Liver (tissue), 9 donors: ENCODE measurements around the gene FARP1. TPM values are rescaled to one million over a fixed set of nuclear protein-coding genes. Genes with fewer than 3 reads are reported as not detected.
A peak's percentile ranks its signal among the peaks of the same experiment; 100 is the strongest.

ENCODE experiments used
- DNase-seq: peaks from one replicate; pipeline ENCODE4 v3.0.0-alpha.2; 2017; ENCODE audit warnings: low spot score
- H3K27ac ChIP-seq, 2 donors: one replicate each; pipeline ENCODE4 v1.7.0; 2013; ENCODE audit warnings: inconsistent platforms in 2 of 2, low read length in 2 of 2, control low read depth in 1 of 2, low read depth in 1 of 2, mild to moderate bottlenecking in 1 of 2
- H3K27me3 ChIP-seq, 4 donors: one replicate each; pipeline versions ENCODE4 v1.6.1 to v1.7.0; 2013; ENCODE audit warnings: low read length in 3 of 4, inconsistent platforms in 1 of 4, mild to moderate bottlenecking in 1 of 4, moderate library complexity in 1 of 4; ENCODE audit not compliant: control insufficient read depth in 4 of 4, insufficient read depth in 4 of 4
- H3K36me3 ChIP-seq, 4 donors: one replicate each; pipeline versions ENCODE4 v1.6.1 to v1.7.0; 2013; ENCODE audit warnings: low read length in 3 of 4, mild to moderate bottlenecking in 3 of 4, low read depth in 1 of 4, moderate library complexity in 1 of 4; ENCODE audit not compliant: control insufficient read depth in 4 of 4, insufficient read depth in 3 of 4
- H3K4me1 ChIP-seq, 4 donors: one replicate each; pipeline versions ENCODE4 v1.6.1 to v1.7.0; 2013; ENCODE audit warnings: low read length in 3 of 4, mild to moderate bottlenecking in 3 of 4, moderate library complexity in 1 of 4; ENCODE audit not compliant: control insufficient read depth in 4 of 4, insufficient read depth in 4 of 4
- H3K4me3 ChIP-seq, 3 donors: one replicate each; pipeline versions ENCODE4 v1.6.1 to v1.7.0; 2013; ENCODE audit warnings: low read length in 3 of 3, control low read depth in 1 of 3, low read depth in 1 of 3, mild to moderate bottlenecking in 1 of 3
- H3K9ac ChIP-seq, 2 donors: one replicate each; pipeline ENCODE4 v1.7.0; 2013; ENCODE audit warnings: low read length in 2 of 2, mild to moderate bottlenecking in 2 of 2, moderate library complexity in 2 of 2, control low read depth in 1 of 2, low read depth in 1 of 2
- H3K9me3 ChIP-seq, 4 donors: one replicate each; pipeline versions ENCODE4 v1.6.1 to v1.7.0; 2013; ENCODE audit warnings: low read length in 3 of 4; ENCODE audit not compliant: control insufficient read depth in 4 of 4
- EGR1 ChIP-seq, 2 donors: IDR thresholded peaks; 2 replicates each; pipeline ENCODE4 v1.6.1; 2016 to 2018; ENCODE audit warnings: antibody characterized with exemption in 2 of 2, low read depth in 2 of 2
- FOXA2 ChIP-seq: IDR thresholded peaks from 2 replicates; pipeline ENCODE4 v1.6.1; 2016; ENCODE audit warnings: antibody characterized with exemption
- GABPA ChIP-seq, 2 donors: IDR thresholded peaks in 1 of 2; conservative IDR thresholded peaks in 1 of 2; 2 replicates each; pipeline ENCODE4 v1.6.1; 2016; ENCODE audit warnings: antibody characterized with exemption in 2 of 2, mild to moderate bottlenecking in 1 of 2, moderate library complexity in 1 of 2
- HNF4A ChIP-seq, 2 donors: conservative IDR thresholded peaks; 2 replicates each; pipeline ENCODE4 v1.6.1; 2016; ENCODE audit warnings: antibody characterized with exemption in 2 of 2, mild to moderate bottlenecking in 2 of 2
- HNF4G ChIP-seq: IDR thresholded peaks from 2 replicates; pipeline ENCODE4 v1.6.1; 2016; ENCODE audit warnings: antibody characterized with exemption
- JUND ChIP-seq, 2 donors: IDR thresholded peaks; 2 replicates each; pipeline ENCODE4 v1.6.1; 2016; ENCODE audit warnings: antibody characterized with exemption in 2 of 2
- MAX ChIP-seq: IDR thresholded peaks from 2 replicates; pipeline ENCODE4 v1.6.1; 2016; ENCODE audit warnings: antibody characterized with exemption
- NR2F2 ChIP-seq: IDR thresholded peaks from 2 replicates; pipeline ENCODE4 v1.6.1; 2016; ENCODE audit warnings: antibody characterized with exemption
- RAD21 ChIP-seq, 2 donors: IDR thresholded peaks; 2 replicates each; pipeline ENCODE4 v1.6.1; 2016; ENCODE audit warnings: antibody characterized with exemption in 2 of 2, mild to moderate bottlenecking in 2 of 2
- RXRA ChIP-seq, 2 donors: IDR thresholded peaks; 2 replicates each; pipeline ENCODE4 v1.6.1; 2017 to 2018; ENCODE audit warnings: antibody characterized with exemption in 2 of 2, mild to moderate bottlenecking in 1 of 2
- SP1 ChIP-seq: IDR thresholded peaks from 2 replicates; pipeline ENCODE4 v1.6.1; 2018; ENCODE audit warnings: antibody characterized with exemption, mild to moderate bottlenecking
- TAF1 ChIP-seq: conservative IDR thresholded peaks from 2 replicates; pipeline ENCODE4 v1.6.1; 2016; ENCODE audit warnings: antibody characterized with exemption, mild to moderate bottlenecking
- WGBS: extraction: QIAGEN DNeasy Blood & Tissue Kit; methylation state at CpG from one replicate; pipeline ENCODE4 v1.1.7; 2013; 5-methylcytosine and 5-hydroxymethylcytosine counted together
- polyA plus RNA-seq, 2 donors: library from polyadenylated mRNA; stranded (reverse) in 1 of 2; unstranded in 1 of 2; fragments of 200-250 nt in 1 of 2; fragments of >200 nt in 1 of 2; fragmentation: Nextera tagmentation in 1 of 2; extraction: Ambion mirVana in 1 of 2; gene quantifications; one replicate each; pipeline versions ENCODE4 v1.2.1 to v1.2.3, GENCODE V29; 2013 to 2015
- total RNA-seq, 2 donors: library from RNA; depleted of rRNA; stranded (reverse); fragments of >200 nt; gene quantifications; one replicate each; pipeline ENCODE4 v1.2.3, GENCODE V29; 2014
- TF ChIP-seq, protein P1 (sequence below): IDR thresholded peaks from 2 replicates; pipeline ENCODE4 v1.6.1; 2016; ENCODE audit warnings: antibody characterized with exemption, mild to moderate bottlenecking
- TF ChIP-seq, protein P2 (sequence below): fragments of 150-350 bp; IDR thresholded peaks from 2 replicates; pipeline ENCODE4 v1.5.1; 2017; ENCODE audit warnings: improper control_type of control experiment, low read depth, low read length; ENCODE audit not compliant: missing input control
- TF ChIP-seq, protein P3 (sequence below): IDR thresholded peaks from 2 replicates; pipeline ENCODE4 v1.6.1; 2016; ENCODE audit warnings: antibody characterized with exemption
- donor health status: healthy.
- donor health status: healthy.
- donor health status: healthy.
- donor health status: healthy.
- donor health status: healthy.

FARP1 gene
- total and polyA plus RNA-seq, 4 donors: 28.4 to 62.6 (median 39.8) TPM

GRCh38 chr13:98335721-98336120, 192.8 kb downstream of the FARP1 start:
- peaks cover 0 to 4% (median 0%) of the 10 kb centered on the region in 4 donors for H3K36me3 ChIP-seq
- no peak overlapping the region for H3K27ac ChIP-seq
- H3K9ac ChIP-seq: no peak overlapping the region
- no peak overlapping the region for H3K4me3 ChIP-seq
- H3K4me1 ChIP-seq: peaks cover 0 to 3% (median 2%) of the 10 kb centered on the region in 4 donors
- no peaks in the 10 kb centered on the region for H3K27me3 ChIP-seq
- WGBS: 91% methylated on average over 4 of the region's 4 CpGs
- DNase-seq: no peak
- no peaks in the 10 kb centered on the region for H3K9me3 ChIP-seq
- TF ChIP-seq, protein P1, sequence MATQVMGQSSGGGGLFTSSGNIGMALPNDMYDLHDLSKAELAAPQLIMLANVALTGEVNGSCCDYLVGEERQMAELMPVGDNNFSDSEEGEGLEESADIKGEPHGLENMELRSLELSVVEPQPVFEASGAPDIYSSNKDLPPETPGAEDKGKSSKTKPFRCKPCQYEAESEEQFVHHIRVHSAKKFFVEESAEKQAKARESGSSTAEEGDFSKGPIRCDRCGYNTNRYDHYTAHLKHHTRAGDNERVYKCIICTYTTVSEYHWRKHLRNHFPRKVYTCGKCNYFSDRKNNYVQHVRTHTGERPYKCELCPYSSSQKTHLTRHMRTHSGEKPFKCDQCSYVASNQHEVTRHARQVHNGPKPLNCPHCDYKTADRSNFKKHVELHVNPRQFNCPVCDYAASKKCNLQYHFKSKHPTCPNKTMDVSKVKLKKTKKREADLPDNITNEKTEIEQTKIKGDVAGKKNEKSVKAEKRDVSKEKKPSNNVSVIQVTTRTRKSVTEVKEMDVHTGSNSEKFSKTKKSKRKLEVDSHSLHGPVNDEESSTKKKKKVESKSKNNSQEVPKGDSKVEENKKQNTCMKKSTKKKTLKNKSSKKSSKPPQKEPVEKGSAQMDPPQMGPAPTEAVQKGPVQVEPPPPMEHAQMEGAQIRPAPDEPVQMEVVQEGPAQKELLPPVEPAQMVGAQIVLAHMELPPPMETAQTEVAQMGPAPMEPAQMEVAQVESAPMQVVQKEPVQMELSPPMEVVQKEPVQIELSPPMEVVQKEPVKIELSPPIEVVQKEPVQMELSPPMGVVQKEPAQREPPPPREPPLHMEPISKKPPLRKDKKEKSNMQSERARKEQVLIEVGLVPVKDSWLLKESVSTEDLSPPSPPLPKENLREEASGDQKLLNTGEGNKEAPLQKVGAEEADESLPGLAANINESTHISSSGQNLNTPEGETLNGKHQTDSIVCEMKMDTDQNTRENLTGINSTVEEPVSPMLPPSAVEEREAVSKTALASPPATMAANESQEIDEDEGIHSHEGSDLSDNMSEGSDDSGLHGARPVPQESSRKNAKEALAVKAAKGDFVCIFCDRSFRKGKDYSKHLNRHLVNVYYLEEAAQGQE: no peak
- no peak for TF ChIP-seq RXRA (IDR thresholded peaks at IDR 0.05)
- TF ChIP-seq TAF1: no peak
- TF ChIP-seq SP1: no peak
- TF ChIP-seq, protein P2, sequence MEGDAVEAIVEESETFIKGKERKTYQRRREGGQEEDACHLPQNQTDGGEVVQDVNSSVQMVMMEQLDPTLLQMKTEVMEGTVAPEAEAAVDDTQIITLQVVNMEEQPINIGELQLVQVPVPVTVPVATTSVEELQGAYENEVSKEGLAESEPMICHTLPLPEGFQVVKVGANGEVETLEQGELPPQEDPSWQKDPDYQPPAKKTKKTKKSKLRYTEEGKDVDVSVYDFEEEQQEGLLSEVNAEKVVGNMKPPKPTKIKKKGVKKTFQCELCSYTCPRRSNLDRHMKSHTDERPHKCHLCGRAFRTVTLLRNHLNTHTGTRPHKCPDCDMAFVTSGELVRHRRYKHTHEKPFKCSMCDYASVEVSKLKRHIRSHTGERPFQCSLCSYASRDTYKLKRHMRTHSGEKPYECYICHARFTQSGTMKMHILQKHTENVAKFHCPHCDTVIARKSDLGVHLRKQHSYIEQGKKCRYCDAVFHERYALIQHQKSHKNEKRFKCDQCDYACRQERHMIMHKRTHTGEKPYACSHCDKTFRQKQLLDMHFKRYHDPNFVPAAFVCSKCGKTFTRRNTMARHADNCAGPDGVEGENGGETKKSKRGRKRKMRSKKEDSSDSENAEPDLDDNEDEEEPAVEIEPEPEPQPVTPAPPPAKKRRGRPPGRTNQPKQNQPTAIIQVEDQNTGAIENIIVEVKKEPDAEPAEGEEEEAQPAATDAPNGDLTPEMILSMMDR: no peak
- no peak for TF ChIP-seq RAD21 (IDR thresholded peaks at IDR 0.05)
- no peak for TF ChIP-seq HNF4G
- no peak for TF ChIP-seq GABPA (IDR thresholded peaks at IDR 0.05 in 1 of 2, conservative IDR thresholded peaks at IDR 0.05 in 1 of 2)
- no peak for TF ChIP-seq FOXA2
- no peak for TF ChIP-seq MAX
- TF ChIP-seq, protein P3, sequence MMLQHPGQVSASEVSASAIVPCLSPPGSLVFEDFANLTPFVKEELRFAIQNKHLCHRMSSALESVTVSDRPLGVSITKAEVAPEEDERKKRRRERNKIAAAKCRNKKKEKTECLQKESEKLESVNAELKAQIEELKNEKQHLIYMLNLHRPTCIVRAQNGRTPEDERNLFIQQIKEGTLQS: no peak
- TF ChIP-seq HNF4A (conservative IDR thresholded peaks at IDR 0.05): no peak
- TF ChIP-seq EGR1 (IDR thresholded peaks at IDR 0.05; ENCODE audit: low read depth in 2 of 2): no peak
- no peak for TF ChIP-seq NR2F2
- no peak for TF ChIP-seq JUND (IDR thresholded peaks at IDR 0.05)

DNA sequence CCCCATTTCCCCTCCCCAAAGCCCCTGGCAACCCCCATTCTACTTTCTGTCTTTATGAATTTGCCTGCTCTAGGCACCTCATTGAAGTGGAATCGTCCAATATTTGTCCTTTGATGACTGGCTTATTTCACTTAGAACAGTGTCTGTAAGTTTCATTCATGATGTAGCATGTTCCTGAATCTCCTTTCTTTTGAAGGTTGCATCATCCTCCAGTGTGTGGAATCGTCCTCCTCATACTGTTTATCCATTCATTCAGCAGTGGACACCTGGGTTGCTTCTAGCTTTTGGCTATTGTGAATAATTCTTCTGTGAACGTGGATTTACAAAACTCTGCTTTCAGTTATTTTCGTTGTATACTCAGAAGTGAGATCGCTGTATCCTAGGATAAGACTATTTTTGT, 195.4 kb downstream of the FARP1 start:
- H3K27me3 ChIP-seq: no peaks in the 10 kb centered on the region
- no peak overlapping the region for H3K27ac ChIP-seq
- no peak overlapping the region for H3K9ac ChIP-seq
- peak; percentile 12 for DNase-seq
- TF ChIP-seq NR2F2: no peak
- no peaks in the 10 kb centered on the region for H3K4me1 ChIP-seq
- no peaks in the 10 kb centered on the region for H3K9me3 ChIP-seq
- WGBS: 79% methylated on average over 5 of the region's 5 CpGs
- no peak overlapping the region for H3K4me3 ChIP-seq
- H3K36me3 ChIP-seq: peaks cover 0 to 4% (median 0%) of the 10 kb centered on the region in 4 donors
